GM19468 (cell line): ENCODE results near the gene DLST.

Source experiments
- ATAC-seq: cut with Tn5 transposase; IDR thresholded peaks from one replicate; pipeline ENCODE4 v1.9.1; 2021; ENCODE audit warnings: mild to moderate bottlenecking, moderate library complexity, moderate number of reproducible peaks; ENCODE audit not compliant: unreplicated experiment; ENCODE audit errors: extremely low read depth

Gene DLST

DNA sequence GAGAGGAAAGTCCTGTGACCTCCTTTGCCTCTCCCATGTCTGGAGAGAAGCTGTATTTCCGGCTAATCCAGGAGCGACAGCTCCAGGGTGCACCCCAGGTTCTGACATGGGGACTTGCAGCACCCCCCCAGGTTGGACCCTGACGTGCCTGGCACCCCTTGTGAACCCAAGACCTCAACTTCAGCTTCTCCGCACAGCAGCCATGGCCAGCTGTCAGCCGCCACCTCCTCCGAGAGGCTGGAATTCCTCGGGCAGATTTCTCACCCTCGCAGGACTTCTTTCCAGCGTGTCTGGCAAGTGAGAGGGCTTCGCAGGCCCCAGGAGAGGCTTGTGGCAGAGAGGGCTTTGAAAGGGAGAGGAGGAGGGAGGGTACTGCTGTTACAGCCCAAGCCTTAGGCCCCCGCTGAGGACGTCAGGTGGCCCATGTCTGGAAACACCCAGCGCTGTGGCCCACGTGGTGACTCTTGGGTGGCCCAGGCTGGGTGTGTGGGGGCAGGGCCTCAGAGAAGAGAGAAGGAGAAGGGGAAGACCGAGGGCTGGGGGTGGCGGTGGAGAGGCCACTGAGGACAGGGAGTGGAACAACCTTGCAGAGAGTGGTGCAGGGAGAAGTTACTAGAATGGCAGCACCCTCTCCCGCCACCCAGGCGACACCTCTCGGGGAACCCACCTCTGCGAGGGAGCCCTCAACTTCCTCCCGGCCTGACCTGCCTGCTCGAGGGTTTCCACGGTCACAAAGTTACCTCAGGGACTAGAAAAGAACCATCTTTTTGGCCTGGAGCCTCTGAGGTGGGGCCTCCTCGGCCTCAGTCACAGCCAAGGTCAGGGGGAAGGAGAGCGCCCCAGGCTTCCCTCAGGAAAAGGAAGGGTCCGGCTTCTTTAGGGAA, 53.0 kb downstream of the DLST start:
- ATAC-seq: no peak

GRCh38 chr14:74935360-74935680, 53.6 kb downstream of the DLST start:
- ATAC-seq: no peak

DNA sequence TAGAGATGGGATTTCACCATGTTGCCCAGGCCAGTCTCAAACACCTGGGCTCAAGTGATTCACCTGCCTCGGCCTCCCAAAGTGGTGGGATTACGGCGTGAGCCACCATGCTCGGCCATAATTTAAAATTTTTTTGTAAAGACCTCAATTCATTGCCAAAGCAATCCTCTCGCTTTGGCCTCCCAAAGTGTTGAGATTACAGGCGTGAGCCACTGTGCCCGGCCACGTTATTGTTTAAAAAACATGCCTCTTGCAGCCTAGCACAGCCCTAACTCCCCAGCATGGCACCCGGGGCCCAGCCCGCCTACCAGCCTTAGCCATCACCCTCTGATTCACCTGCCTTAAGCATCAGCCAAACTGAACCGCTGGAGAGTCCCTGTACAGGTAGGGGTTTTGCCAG, 54.4 kb downstream of the DLST start:
- ATAC-seq: no peak

- no peak for ATAC-seq
Measured at GRCh38 chr14:74936731-74937130, 55.0 kb downstream of the DLST start.

- ATAC-seq: no peak
Measured at GRCh38 chr14:74937171-74937570, 55.5 kb downstream of the DLST start.

- no peak for ATAC-seq
Measured at GRCh38 chr14:74938531-74939495, 57.1 kb downstream of the DLST start.

GRCh38 chr14:74940956-74941565, 59.3 kb downstream of the DLST start:
- ATAC-seq: no peak

DNA sequence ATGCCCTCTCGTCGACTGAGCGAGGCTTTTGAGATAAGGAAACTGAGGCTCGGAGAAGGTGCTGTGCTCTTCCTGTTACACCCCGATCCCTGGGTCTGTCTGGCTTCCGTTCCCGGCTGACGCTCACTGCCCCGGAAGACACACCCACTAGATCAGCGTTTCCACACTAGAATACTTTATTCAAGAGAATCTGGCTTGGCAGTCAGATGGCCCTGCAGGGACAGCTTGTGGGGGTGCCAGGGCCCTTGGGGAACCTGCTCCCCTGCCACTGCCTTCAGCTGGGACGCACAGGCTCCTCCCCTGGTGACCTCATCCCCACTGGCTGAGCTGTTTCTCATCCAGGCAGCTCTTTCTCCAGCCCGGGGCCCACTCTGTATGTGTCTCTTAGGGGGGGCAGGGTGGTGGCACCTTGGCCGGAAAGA, 60.0 kb downstream of the DLST start:
- no peak for ATAC-seq

GRCh38 chr14:74942181-74942580, 60.5 kb downstream of the DLST start:
- no peak for ATAC-seq

GRCh38 chr14:74942608-74943007, 60.9 kb downstream of the DLST start:
- ATAC-seq: no peak

GRCh38 chr14:74945261-74945851, 63.6 kb downstream of the DLST start:
- no peak for ATAC-seq

GRCh38 chr14:74945852-74946658, 64.3 kb downstream of the DLST start:
- ATAC-seq: no peak

- no peak for ATAC-seq
Measured at GRCh38 chr14:74946659-74947281, 65.1 kb downstream of the DLST start.

GRCh38 chr14:74947353-74948227, 65.9 kb downstream of the DLST start:
- ATAC-seq: no peak

DNA sequence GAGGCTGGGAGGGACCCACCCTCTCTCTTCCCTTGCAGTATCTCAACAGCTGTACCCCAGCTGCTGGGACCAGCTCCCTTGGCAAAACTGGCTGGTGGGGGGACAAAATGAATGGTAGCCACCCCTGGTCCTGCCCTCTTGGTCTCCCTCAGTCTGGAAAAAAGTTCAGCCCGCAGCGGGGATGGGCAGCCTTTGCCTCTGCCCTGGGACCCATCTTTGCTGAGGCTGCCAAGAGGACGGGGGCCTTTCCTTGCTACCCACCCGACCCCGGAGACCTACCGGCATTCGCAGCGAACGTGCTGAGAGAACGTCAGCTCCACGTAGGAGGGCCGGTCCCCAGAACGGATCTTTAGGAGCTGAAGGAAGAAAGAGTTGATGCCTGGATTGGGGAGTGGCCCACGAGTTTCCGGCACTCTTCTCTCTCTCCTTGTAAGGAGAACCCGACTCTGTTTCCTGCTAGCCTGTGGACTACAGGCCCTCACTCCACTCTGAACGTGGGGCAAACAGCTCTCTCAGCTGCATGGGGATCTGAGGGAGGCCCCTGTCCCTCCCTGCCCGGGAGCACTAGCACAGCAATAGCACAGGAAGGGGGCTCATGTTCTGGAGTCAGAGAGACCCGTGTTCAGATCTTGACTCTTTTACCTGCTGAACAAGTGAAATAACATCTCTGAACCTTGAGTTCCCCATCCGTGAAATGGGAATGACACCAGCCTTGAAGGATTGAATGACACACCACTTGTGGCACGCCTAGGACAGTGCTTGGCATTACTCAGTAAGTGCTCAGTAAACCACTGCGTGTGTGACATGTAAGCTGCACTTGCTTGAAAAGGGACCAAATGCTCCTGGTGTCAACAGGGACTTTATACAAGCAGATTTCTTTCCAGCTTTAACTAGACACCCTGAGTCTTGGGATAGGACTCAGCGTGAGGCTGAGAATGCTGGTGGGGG, 66.8 kb downstream of the DLST start:
- no peak for ATAC-seq

GRCh38 chr14:74949191-74949601, 67.5 kb downstream of the DLST start:
- no peak for ATAC-seq
